Hematopoietic multipotent progenitor cell treated with erythropoietin and hydrocortisone succinate and interleukin-3 and kit ligand, for 15 days (in vitro differentiated cells): ENCODE data around the gene NOS1.
"Not testable (repeated sequence)": the region's sequence is repeated elsewhere in the genome, so short reads cannot be mapped to it uniquely, and the experiment has no call there.

ENCODE experiments used
- DNase-seq: peaks from one replicate; pipeline ENCODE4 v3.0.0-alpha.2; 2015; ENCODE audit warnings: low spot score

NOS1 gene

DNA sequence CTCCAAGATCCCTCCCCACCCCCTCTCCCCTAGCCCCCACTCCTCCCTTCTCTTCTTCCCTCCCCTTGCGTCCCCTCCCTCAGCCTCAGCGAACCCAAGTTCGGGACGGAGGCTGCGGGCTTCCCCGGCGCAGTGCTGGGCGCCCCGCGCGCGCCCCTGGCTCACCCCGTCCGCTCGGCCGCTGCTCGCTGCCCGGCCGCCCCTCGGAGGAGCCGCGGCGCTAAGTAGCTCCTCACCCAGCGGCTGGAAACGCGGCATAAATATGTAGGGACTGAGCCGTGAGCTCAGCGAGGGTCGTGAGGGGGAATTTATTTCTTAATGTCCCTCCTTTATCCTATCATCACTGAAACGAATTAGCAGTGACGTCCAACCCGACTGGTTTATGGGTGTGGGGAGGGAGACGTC is at the start of gene NOS1:
Gene NOS1 (minus strand): TSS at position 280 of the 405 bp plus-strand sequence. CDS start 30,557 bp downstream, outside the sequence.
- DNase-seq, result no peak

DNA sequence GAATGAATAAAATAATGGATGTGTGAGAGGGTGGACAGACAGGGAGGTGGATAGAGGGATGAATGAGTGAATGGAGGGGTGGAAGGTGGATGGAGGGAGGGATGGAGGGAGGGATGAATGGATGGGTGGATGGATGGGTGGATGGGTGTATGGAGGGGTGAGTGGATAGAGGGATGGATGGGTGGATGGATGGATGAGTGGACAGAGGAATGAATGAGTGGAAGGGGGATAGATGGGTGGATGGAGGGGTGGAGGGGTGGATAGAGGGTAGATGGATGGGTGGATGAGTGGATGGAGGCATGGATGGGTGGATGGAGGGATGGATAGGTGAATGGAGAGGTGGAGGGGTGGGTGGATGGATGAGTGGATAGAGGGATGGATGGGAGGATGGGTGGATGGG is 47.9 kb upstream of the NOS1 start:
- no peak for DNase-seq

DNA sequence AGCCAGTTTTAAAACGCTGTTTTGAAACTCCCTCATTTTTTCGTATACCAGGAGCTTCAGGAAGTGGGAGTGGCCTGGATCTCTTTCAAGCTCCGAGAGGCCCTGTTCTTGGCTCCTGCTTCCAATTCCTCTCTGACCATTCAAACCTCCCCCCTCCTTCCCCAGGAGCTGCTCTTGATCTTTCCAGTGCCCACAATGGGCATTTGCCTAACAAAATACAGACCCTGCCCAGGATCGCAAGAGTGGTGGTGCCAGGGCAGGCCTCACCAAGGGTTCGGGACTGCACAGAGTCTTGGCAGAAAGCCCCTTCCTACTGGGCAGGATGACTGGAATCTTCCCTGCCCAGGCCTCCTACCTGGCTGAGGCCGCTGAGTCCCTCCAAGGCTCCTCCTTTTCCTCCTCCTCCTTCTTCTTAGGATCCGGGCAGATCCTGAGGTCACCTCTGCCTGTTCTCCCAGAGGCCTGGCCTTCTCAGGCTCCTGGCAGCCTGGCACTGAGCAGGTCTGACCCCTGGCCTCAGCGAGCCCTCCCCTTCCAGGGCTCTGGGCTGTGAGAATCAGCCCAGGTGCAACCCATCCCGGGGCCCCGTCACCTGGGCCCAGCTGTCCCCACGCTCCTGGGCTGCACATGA is 46.9 kb upstream of the NOS1 start:
- no peak for DNase-seq

DNA sequence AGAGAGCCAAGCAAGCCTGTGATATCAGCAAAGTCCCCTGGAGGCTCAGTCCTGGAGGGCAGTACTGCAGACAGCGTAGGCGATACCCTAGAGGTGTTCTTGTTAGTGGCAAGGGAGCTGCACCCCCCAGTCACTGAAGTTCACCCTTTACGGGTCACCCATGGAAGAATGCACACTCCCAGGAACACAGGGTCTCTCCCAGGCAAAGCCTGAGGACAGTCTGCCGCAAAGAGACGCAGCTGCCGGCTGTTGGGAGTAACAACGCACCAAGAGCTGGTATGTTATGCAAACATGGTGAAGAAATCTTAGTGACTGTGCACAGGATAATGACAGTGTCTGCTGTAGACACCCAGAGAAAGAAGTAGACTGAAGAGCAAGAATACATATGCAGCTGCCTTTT is 43.5 kb upstream of the NOS1 start:
- no peak for DNase-seq

DNA sequence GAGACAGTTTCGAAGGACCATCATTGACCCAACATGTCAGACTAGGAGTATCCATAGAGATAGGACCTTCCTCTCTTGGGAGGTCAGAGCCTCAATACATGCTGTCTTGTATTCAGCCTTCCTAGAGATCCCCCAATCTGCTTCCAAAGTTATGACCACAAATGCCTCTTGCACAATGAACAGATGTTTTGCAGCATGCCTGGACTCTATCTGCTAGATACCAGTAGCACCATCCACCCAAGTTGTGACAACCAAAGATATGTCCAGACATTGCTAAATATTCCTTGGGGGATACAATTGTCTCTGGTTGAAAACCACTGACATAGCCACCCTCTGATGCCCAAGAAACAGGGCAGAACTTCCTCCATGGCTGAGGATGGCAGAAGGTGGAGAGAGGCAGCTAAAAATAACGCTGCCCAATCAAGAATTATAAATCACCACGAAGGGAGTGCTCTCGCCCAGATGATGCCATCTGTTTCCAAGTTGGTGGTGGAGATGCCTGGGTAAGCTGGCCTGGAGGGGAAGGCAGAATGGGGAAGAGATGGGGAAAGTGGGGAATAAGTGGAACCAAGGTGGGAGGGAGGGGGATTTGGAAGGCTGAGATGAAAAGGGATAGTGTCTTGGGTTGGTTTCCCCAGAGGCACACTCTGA is 42.9 kb upstream of the NOS1 start:
- no peak for DNase-seq

DNA sequence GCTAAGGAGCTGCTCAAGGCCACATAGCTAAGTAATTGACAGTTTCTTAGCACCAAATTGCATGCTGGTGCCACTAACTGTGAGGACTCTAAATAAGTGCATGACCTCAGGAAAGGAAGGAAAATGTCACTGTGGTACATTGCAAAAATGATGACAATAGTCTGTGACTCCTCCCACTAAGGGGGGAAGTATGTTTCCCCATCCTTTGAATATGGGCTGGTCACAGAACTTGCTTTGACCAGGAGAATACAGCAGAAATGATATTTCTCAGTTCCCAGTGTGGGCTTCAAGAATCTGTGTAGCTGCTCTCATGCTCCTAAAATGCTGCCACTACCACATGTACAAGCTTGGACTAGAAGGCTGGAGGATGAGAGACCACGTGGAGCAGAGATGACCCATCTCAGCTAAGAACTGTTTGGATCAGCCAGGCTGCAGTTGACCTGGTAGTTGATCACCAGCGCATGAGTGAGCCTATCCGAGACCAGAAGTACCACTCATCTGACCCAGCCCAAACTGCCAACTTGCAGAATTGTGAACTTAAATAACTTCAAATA is 42.2 kb upstream of the NOS1 start:
- no peak for DNase-seq

DNA sequence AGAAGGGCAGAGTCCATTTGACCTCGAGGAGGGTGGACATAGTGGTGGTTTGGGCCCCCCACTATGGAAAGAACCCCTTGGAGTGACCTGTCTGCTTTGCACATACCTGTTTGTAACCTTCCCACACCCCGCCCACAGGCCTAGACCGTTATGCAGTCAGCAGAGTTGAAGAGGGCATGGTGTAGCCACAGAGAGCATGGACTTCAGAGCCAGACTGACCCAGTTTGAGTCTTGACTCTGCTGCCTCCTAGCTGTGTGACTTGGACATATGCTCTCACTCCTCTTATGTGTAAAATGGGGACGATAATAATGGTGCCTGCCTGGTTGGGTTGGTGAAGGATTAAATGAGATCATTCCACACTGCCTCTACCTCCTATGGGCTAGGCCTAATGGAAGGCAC is 40.9 kb upstream of the NOS1 start:
- no peak for DNase-seq

DNA sequence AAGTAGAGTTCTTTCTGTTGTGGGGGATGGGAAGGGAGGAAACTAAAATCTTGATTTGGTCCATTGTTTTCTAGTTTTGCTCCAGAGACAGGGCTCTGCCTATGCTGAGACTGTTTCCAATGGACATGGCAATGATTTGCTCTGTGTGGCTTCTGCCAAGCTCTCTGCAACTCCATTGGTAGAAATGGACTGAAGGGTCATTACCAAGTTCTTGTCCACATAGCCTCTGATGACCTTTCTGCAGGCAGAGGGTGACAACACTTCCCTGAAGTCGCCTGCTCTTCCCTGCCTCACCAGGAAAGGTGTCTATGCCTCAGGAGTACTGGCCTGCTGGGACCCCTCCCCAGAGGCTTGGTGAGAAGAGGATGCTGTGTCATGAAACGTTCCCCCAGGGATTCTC is 39.5 kb upstream of the NOS1 start:
- no peak for DNase-seq

DNA sequence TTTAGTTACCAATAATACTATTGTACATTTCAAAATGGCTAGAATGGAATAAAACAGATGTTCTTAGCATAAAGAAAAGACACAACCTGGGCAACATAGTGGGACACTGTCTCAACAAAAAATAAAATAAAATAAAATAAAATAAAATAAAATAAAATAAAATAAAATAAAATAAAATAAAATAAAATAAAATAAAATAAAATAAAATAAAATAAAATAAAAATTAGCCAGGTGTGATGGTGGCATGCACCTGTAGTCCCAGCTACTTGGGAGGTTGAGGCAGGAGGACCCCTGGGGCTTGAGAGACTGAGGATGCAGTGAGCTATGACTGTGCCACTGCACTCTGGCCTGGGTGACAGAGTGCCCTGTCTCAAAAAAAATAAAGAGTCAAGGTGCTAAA is 37.1 kb upstream of the NOS1 start:
- DNase-seq, result not testable (repeated sequence)

DNA sequence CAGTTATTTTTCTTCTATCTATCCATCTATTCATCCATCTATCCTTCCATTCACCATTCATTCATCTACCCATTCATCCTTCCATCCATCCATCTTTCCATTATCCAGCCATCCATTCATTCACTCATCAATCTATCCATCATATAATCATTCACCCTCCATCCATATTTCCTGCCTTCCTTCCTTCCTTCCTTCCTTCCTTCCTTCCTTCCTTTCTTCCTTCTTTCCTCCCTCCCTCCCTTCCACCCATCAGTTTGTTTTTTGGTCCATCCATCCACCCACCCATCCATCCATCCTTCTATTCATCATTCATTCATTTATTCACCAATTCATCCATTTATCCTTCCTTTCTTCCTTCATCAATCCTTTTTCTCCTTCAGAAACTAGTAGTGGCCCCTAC is 34.3 kb upstream of the NOS1 start:
- no peak for DNase-seq

DNA sequence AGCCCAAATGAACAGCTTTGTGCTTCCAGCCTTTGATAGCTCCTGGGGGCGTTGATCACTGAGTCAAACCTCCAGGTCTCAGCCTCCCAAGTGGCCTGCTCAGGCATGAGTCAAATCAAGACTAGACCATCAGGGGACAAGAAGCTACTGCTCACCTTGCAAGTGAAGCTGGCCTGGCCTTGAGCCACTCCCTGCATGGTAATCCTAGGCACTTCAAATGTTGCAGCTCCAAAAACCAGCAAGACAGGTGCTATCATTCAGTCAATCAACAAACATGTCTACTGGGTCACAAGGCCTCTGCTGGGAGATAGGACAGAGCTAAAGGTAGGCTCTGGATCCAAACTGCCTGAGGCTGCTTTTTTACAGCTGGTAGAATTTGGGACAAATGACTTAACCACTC is 33.1 kb upstream of the NOS1 start:
- DNase-seq, result no peak

DNA sequence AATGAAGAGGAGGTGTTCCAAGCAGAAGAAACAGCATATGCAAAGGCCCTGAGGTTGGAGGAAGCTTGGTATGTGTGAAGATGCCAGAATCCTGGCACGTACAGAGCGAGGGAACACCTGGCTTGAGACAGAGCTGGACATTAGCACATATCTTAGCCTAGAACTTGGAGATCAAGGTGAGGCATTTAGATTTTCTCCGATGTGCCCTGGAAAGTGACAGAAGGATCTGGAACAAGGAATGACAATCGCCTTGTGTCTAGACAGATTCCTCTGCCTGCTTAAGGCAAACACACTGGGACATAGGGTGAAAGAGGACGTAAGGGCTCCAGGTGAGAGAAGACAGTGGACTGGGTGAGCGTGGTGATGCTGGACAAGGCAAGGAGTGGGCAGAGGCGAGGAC is 32.2 kb upstream of the NOS1 start:
- no peak for DNase-seq

DNA sequence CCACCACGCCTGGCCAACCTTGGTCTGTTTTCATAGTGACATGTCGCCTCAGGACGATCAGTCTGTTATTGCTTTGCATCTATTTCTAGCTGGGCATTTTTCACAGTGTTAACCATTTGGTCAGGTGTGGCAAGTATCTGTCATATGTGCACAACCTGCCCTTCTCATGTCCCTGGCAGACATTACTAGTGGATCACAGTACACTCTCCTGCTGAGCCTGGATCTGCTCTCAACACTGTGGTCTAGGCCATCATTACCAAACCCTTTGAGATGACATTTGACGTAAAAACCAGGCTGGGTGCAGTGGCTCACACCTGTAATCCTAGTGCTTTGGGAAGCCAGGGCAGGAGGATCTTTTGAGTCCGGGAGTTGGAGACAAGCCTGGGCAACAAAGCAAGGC is 29.4 kb upstream of the NOS1 start:
- no peak for DNase-seq

DNA sequence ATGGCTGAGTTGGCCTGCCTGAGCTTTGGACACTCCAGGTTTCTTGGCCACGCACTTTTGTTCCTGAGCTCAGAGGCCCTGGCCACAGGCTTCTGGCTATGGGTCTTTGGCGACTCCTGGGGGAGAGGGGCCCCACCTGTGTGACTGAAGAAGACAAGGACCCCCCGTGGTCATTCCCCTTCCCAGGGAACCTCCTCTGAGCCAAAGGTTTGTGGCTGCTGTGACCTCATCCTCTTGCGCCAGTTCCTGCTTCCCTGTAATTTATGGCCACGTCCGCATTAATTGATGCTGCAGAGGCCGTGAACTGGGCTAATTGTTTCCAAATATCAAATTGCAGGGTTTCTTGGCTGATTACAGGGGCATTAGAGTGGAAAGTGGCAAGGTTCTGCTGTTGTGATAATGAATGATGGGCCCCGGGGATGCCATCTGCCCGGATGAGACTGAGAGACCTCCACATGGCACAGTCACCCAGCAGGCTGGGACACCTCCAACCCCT is 27.6 kb upstream of the NOS1 start:
- no peak for DNase-seq

DNA sequence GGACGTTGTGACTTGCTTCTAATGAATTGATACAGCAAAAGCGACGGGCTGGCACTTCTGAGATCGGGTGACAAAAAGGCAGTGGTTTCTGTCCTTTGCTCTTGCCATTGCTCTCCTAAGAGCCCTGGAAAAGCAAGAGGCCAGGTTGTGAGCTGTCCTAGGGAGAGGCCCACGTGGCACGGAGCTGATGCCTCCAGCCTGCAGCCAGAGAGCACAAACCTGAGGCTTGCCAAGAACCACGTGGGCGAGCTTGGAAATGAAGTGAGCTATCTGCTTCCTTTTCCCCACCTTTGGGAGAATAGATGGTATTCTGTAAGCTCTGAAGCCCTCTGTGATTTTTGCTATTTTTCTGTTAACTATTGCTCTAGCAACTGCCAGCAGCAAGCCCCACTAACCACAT is 26.4 kb upstream of the NOS1 start:
- no peak for DNase-seq

DNA sequence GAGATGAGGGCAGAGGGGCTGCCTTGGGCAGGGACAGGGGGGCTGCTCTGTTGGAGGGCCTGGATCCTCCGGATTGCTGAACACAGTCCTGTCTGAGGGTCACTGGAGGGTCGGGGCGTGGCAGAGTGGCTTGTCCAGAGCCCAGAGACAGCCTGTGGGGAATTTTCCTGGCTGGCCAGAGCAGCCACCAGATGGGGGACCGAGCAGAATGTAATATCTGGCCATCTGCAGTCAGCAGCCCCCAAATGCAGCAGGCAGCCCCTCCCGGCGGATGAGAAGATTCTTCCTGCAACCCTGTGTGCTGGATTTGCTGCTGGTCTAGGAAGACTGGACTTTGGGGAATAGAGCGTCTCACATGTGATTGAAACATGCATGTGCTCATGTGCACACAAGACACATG is 23.3 kb upstream of the NOS1 start:
- DNase-seq, result no peak

DNA sequence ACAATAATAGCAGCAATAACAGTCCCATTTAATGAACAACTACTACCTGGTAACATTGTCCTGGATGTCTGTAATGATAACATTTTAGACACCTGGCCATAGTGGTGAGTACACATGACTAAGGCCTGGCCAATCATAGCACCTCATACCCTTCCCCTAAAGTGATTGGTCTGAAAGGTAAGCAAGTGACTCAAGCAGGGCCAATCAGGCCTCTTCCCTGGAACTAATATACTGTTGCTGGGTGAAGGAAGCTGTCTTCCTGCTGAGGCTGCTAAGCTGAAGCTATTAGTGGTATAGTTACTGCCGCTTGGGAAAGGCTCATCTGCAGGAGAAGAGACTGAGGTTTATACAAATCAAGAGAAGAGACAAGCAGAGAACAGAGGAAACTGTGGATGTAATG is 18.7 kb upstream of the NOS1 start:
- no peak for DNase-seq

DNA sequence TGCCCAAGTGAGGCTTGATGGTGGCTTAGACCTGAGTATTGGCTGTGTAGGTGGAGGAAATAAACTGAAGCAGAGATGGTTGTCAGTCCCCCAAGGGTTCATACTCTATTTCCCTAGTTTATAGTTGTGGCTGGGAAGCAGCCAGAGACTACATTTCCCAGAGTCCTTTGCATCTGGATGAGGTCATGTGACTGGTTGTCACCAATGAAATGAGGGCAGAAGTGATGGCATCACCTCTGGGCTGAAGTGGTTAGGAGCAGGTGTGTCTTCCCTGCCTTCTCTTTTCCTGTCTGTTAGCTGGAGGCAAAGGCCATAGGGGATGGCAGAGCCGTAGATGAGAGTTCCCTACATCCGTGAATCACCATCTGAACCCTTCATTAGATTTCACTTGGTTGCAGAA is 16.3 kb upstream of the NOS1 start:
- DNase-seq, result peak; percentile 11

DNA sequence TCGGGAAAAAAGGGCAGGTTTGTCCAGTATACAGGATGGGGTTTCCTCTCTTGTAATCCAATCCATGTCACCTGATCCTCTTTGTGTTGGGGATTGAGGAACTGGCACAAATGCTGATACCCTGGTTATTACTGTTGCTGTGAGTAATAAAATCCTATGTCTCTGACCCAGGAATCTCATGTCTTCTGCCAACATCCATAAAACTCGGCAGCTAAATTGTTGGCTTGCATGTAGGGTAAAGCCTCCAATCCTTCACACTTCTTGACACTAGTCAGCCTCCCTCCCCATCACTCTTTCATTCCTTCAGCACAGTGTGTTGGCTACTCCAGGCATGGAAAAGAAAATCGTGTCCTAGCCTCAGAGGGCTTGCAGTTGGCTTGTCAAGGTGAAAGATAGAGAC is 9.2 kb upstream of the NOS1 start:
- DNase-seq, result no peak

DNA sequence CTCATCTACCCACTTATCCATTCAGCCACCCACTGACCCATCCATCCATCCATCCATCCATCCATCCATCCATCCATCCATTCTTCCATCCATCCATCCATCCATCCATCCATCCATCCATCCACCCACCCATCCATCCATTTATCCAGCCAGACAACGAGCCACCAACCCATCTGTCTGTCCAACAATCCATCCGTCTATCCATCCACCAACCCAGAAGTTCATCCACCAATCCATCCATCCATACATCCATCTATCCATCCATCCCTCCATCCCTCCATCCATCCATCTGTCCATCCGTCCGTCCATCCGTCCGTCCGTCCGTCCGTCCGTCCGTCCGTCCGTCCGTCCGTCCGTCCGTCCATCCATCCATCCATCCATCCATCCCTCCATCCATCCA is 8.6 kb upstream of the NOS1 start:
- not testable (repeated sequence) for DNase-seq

DNA sequence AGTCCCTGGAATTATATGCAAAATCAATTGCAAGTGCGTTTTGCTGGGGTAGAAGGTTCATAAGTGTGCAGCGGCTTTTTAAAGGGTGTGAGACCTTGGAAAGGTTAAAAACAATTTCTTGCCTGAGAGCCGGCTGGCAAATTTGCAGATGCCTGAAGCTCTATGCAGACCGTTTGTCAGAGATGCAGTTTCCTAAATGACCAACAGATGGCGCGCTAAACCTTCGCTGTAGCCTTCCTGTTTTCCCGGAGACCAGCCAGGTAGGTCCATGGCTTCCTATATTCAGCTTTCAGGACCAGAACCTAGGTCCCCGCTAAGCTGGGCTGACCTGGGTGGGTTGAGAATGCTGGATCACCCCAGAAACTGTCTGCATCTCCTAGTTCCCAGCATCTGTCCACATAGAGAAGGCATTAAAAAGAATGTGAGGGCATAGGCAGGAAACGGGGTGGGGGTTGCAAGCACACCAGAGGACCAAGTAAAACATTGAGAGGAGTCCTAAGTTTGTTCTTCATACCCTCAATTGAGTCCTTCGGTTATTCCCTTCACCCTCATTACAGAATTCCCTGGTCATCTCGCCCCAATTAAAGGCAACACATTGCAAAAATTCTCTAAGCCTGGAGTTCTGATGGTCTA is 5.7 kb upstream of the NOS1 start:
- peak; percentile 60 for DNase-seq

DNA sequence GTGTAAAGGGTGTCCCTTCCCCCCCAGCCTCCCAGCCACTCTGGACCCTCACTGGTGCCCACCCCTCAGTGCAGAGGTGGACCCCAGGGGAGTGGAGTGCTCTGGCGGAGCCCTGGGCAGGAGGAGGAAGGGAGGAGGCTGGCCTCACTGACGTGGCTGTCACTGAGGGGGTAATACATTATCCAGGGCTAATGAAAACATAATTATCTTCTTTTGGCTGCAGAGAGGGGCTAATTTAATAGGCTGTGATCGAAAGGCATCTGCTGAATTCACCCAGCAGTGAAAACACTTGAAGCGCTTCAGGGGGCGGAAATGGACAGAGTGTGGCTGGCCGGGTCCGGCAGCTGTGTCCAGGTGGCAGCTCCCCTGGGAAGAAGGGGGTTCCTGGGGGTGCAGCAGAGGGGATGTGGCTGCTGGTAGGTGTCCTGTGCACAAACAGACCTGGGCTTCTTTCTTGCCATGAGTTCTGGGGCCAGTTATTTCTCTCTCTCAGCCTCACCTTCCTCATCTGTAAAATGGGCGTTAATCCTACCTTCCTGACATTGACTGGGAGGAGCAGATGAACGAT is 3.7 kb upstream of the NOS1 start:
- no peak for DNase-seq

DNA sequence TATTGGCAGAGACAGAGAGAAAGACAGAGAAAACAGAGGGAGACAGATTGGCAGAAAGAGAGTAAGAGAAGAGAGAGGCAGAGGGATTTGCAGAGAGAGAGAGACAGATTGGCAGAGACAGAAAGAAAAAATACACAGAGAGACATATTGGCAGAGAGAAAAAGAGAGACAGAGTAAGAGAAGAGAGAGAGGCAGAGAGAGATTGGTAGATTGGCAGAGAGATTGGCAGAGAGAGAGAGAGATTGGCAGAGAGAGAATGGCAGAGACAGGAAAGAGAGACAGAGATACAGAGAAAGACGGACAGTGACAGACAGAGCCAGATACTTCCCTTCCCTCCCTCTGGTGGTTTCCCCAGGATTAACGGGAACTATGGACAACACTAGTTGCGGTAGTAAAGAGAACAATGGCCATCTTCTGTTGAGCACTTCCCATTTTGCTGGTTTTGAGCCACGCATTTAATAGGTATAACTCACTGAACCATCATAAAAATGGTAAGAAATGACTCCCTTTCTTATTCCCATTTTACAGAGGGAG is 2.6 kb upstream of the NOS1 start:
- no peak for DNase-seq
